Measurements from ENCODE around the gene NOVA2. TPM values are rescaled to one million over a fixed set of nuclear protein-coding genes. Genes with fewer than 3 reads are reported as not detected.

NOVA2 gene
- total RNA-seq, 1 experiment from 2014 or later = 11.3 TPM

- TF ChIP-seq, protein P1, sequence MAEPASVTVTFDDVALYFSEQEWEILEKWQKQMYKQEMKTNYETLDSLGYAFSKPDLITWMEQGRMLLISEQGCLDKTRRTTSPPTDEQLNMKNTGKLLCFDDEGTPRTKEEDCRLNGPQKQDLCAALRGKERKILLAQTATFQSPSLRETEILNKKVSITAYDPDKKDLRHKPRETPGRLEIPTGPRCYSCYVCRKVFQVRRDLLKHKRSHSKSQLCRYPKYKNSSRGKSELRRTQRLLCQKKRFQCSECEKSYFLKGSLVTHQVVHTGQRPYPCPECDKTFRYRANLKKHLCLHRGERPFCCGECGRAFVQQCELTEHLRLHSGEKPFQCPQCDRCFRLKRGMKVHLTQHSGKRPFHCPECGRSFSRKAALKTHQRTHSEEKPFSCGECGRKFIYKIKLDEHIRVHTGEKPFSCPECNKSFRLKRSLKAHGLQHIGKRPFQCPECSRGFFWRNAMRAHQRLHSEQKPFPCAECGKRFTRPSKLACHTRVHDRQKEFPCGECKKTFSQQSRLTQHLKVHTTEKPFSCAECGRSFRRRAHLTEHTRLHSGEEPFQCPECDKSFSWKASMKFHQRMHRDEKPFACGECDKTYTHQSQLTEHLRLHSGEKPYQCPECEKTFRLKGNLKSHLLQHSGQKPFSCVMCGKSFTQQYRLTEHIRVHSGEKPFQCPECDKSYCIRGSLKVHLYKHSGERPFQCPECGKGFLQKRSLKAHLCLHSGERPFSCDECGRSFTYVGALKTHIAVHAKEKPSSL (CRISPR knock-in tag; conservative IDR thresholded peaks at IDR 0.05) = no peak
- TF ChIP-seq ELF4 (CRISPR knock-in tag; IDR thresholded peaks at IDR 0.05; ENCODE audit: low read depth) = no peak
These were observed 19.5 kb downstream of the NOVA2 start (continued) for GRCh38 chr19:45954156-45954555.

GRCh38 chr19:45953676-45954075, 20.0 kb downstream of the NOVA2 start:
- POLR2A ChIA-PET = no interaction called here
- H3K4me3 Mint-ChIP-seq = 0 out of 2 replicates have a peak overlapping the region, but pooled peaks have one; percentile 78
- H3K27me3 Mint-ChIP-seq (ENCODE audit: low read depth) = peaks cover 73% of the 10 kb centered on the region
- ATAC-seq (no peak), DNase-seq (ENCODE audit: low spot score) (no peak)
- H3K9me3 Mint-ChIP-seq = peaks cover 8% of the 10 kb centered on the region
- H3K4me1 Mint-ChIP-seq = peaks cover 6% of the 10 kb centered on the region; the same call in 1 of the 2 replicates
- peaks cover 4% of the 10 kb centered on the region; the same call in 1 of the 2 replicates for H3K36me3 Mint-ChIP-seq
- CTCF ChIA-PET = interaction anchor here (0.7 to 2.1 kb wide), 4 partner anchors 18 to 75 kb away, joined by 4 to 12 read pairs (median 6); no protein-coding TSS in a partner anchor
- TF ChIP-seq NR1H2 (CRISPR knock-in tag; IDR thresholded peaks at IDR 0.05) = no peak
- TF ChIP-seq E2F1 (CRISPR knock-in tag; IDR thresholded peaks at IDR 0.05) = no peak
- TF ChIP-seq MYBL2 (CRISPR knock-in tag; IDR thresholded peaks at IDR 0.05) = no peak
- TF ChIP-seq, protein P2, sequence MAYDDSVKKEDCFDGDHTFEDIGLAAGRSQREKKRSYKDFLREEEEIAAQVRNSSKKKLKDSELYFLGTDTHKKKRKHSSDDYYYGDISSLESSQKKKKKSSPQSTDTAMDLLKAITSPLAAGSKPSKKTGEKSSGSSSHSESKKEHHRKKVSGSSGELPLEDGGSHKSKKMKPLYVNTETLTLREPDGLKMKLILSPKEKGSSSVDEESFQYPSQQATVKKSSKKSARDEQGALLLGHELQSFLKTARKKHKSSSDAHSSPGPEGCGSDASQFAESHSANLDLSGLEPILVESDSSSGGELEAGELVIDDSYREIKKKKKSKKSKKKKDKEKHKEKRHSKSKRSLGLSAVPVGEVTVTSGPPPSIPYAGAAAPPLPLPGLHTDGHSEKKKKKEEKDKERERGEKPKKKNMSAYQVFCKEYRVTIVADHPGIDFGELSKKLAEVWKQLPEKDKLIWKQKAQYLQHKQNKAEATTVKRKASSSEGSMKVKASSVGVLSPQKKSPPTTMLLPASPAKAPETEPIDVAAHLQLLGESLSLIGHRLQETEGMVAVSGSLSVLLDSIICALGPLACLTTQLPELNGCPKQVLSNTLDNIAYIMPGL (CRISPR knock-in tag; IDR thresholded peaks at IDR 0.05) = no peak
- TF ChIP-seq ZNF317 (CRISPR knock-in tag; IDR thresholded peaks at IDR 0.05; ENCODE audit: borderline replicate concordance, low read depth) = no peak
- no peak for TF ChIP-seq GTF2I (CRISPR knock-in tag; conservative IDR thresholded peaks at IDR 0.05)
- H3K27ac Mint-ChIP-seq = 0 out of 2 replicates have a peak overlapping the region, but pooled peaks have one; percentile 85

DNA sequence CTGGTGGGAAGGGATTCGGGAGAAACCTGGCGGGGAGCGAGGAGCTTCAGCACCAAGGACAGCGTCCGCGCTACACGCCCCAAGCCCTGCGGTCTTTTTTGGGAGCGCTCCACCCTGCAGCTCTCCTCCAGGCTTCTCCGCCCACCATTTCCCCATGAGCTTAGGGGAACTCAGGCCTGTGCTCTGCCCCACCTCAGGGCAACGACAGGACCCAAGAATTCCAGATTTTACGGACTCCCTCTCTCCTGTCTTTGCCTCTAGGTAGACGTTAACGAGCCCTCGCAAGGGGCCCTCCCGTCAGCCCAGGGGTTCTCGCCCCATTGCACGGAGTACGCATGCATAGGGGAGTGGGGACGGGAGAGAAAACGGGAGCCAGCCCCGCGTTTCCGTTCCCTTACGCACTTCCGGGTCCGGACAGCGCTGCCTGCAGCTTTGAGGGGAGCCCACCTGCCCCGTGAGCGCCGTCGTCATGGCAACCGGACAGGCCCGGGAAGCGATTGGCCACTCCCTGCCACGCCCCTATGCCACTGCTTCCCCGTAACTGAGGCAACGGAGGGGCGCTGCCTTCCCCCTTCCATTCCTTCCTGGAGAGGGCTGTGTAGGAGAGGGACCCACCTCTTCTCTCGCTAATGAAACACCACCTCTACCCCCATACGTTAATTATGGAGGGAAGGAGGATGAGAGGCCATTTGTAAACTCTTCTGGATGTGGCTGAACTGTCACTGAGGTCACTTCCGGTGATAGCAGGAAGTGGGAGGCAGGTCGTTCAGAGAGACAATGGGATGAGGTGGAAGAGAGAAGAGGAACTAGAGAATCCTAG, 20.8 kb downstream of the NOVA2 start:
- Mint-ChIP-seq H3K4me3 (peak overlapping the region; percentile 78), H3K4me1 (peaks cover 6% of the 10 kb centered on the region; the same call in 1 of the 2 replicates), H3K27me3 (ENCODE audit: low read depth) (peaks cover 72% of the 10 kb centered on the region), H3K9me3 (peaks cover 8% of the 10 kb centered on the region), H3K27ac (peak overlapping the region; percentile 85), H3K36me3 (no peaks in the 10 kb centered on the region)
- CTCF ChIA-PET = interaction anchor here (0.6 to 2.1 kb wide), 17 partner anchors 8 to 183 kb away, joined by 3 to 20 read pairs (median 4); partner anchors contain the start of genes MYPOP and NOVA2
- POLR2A ChIA-PET = interaction anchor here (0.6 to 1.0 kb wide), 3 partner anchors 8 to 20 kb away, joined by 3 to 4 read pairs (median 3); no protein-coding TSS in a partner anchor
- ATAC-seq (peak; percentile 92), DNase-seq (ENCODE audit: low spot score) (peak; percentile 95)
- no peak for TF ChIP-seq HMGA2 (CRISPR knock-in tag; IDR thresholded peaks at IDR 0.05)
- TF ChIP-seq, protein P3, sequence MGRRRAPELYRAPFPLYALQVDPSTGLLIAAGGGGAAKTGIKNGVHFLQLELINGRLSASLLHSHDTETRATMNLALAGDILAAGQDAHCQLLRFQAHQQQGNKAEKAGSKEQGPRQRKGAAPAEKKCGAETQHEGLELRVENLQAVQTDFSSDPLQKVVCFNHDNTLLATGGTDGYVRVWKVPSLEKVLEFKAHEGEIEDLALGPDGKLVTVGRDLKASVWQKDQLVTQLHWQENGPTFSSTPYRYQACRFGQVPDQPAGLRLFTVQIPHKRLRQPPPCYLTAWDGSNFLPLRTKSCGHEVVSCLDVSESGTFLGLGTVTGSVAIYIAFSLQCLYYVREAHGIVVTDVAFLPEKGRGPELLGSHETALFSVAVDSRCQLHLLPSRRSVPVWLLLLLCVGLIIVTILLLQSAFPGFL (CRISPR knock-in tag; IDR thresholded peaks at IDR 0.05; ENCODE audit: borderline replicate concordance) = peak; percentile 72; the same call in 1 of the 2 replicates
- no peak for TF ChIP-seq RORB (CRISPR knock-in tag; IDR thresholded peaks at IDR 0.05)
- TF ChIP-seq ETV6 (CRISPR knock-in tag; IDR thresholded peaks at IDR 0.05) = peak; percentile 94
- peak; percentile 93 for TF ChIP-seq JUN (CRISPR knock-in tag; IDR thresholded peaks at IDR 0.05)
- peak; percentile 94 for TF ChIP-seq TP53 (CRISPR knock-in tag; IDR thresholded peaks at IDR 0.05)
- TF ChIP-seq, protein P4, sequence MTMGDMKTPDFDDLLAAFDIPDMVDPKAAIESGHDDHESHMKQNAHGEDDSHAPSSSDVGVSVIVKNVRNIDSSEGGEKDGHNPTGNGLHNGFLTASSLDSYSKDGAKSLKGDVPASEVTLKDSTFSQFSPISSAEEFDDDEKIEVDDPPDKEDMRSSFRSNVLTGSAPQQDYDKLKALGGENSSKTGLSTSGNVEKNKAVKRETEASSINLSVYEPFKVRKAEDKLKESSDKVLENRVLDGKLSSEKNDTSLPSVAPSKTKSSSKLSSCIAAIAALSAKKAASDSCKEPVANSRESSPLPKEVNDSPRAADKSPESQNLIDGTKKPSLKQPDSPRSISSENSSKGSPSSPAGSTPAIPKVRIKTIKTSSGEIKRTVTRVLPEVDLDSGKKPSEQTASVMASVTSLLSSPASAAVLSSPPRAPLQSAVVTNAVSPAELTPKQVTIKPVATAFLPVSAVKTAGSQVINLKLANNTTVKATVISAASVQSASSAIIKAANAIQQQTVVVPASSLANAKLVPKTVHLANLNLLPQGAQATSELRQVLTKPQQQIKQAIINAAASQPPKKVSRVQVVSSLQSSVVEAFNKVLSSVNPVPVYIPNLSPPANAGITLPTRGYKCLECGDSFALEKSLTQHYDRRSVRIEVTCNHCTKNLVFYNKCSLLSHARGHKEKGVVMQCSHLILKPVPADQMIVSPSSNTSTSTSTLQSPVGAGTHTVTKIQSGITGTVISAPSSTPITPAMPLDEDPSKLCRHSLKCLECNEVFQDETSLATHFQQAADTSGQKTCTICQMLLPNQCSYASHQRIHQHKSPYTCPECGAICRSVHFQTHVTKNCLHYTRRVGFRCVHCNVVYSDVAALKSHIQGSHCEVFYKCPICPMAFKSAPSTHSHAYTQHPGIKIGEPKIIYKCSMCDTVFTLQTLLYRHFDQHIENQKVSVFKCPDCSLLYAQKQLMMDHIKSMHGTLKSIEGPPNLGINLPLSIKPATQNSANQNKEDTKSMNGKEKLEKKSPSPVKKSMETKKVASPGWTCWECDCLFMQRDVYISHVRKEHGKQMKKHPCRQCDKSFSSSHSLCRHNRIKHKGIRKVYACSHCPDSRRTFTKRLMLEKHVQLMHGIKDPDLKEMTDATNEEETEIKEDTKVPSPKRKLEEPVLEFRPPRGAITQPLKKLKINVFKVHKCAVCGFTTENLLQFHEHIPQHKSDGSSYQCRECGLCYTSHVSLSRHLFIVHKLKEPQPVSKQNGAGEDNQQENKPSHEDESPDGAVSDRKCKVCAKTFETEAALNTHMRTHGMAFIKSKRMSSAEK (CRISPR knock-in tag; IDR thresholded peaks at IDR 0.05; ENCODE audit: borderline replicate concordance) = no peak
- no peak for TF ChIP-seq GTF2I (CRISPR knock-in tag; conservative IDR thresholded peaks at IDR 0.05)
- TF ChIP-seq ZNF121 (CRISPR knock-in tag; IDR thresholded peaks at IDR 0.05) = 0 out of 2 replicates have a peak, but pooled peaks have one; percentile 6
- TF ChIP-seq, protein P5, sequence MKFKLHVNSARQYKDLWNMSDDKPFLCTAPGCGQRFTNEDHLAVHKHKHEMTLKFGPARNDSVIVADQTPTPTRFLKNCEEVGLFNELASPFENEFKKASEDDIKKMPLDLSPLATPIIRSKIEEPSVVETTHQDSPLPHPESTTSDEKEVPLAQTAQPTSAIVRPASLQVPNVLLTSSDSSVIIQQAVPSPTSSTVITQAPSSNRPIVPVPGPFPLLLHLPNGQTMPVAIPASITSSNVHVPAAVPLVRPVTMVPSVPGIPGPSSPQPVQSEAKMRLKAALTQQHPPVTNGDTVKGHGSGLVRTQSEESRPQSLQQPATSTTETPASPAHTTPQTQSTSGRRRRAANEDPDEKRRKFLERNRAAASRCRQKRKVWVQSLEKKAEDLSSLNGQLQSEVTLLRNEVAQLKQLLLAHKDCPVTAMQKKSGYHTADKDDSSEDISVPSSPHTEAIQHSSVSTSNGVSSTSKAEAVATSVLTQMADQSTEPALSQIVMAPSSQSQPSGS (CRISPR knock-in tag; IDR thresholded peaks at IDR 0.05; ENCODE audit: borderline replicate concordance, low read depth) = no peak
- TF ChIP-seq GRHL2 (CRISPR knock-in tag; IDR thresholded peaks at IDR 0.05; ENCODE audit: insufficient replicate concordance, severe bottlenecking) = no peak
- no peak for TF ChIP-seq ZNF423 (CRISPR knock-in tag; IDR thresholded peaks at IDR 0.05)
